HG03469 (cell line): ENCODE results near the gene SUB1.

Experiments
- ATAC-seq: cut with Tn5 transposase; IDR thresholded peaks from one replicate; pipeline ENCODE4 v1.9.1; 2021; ENCODE audit warnings: mild to moderate bottlenecking, moderate library complexity, moderate number of reproducible peaks; ENCODE audit not compliant: unreplicated experiment

Gene SUB1

GRCh38 chr5:32638309-32638708, 53.0 kb downstream of the SUB1 start:
- ATAC-seq: no peak

GRCh38 chr5:32639943-32640342, 54.6 kb downstream of the SUB1 start:
- ATAC-seq: no peak

GRCh38 chr5:32642276-32643002, 57.1 kb downstream of the SUB1 start:
- no peak for ATAC-seq

GRCh38 chr5:32645246-32645645, 59.9 kb downstream of the SUB1 start:
- ATAC-seq: peak; percentile 60

- ATAC-seq: no peak
Measured at GRCh38 chr5:32646061-32646969, 61.0 kb downstream of the SUB1 start.

GRCh38 chr5:32651088-32651487, 65.7 kb downstream of the SUB1 start:
- no peak for ATAC-seq

- no peak for ATAC-seq
Measured at GRCh38 chr5:32651638-32652037, 66.3 kb downstream of the SUB1 start.
